Measurements from ENCODE around the gene C11orf97. TPM values are rescaled to one million over a fixed set of nuclear protein-coding genes. Genes with fewer than 3 reads are reported as not detected.

Gene C11orf97
- total RNA-seq, 1 experiment from 2014 or later, result not detected

- Mint-ChIP-seq H3K9me3 (peaks cover 0 to 5% of the 10 kb centered on the region in 2 experiments; a peak in 2 of 5 replicates), H3K36me3 (ENCODE audit: insufficient read depth in 1 of 3, low read depth in 3 of 3) (no peaks in the 10 kb centered on the region), H3K4me3 (no peak overlapping the region), H3K27ac (no peak overlapping the region), H3K4me1 (peaks cover 6 to 9% of the 10 kb centered on the region in 2 experiments; a peak in 3 of 4 replicates), H3K27me3 (ENCODE audit: low read depth) (peaks cover 54% of the 10 kb centered on the region)
- Histone ChIP-seq H2BK120ac (ENCODE audit: low read depth, low read length, poor library complexity, severe bottlenecking) (no peak overlapping the region), H3K14ac (ENCODE audit: insufficient read depth, low read length) (no peak overlapping the region), H2BK20ac (ENCODE audit: low read depth, low read length, poor library complexity, severe bottlenecking) (no peak overlapping the region), H4K8ac (replicated peaks; ENCODE audit: insufficient read length, low read depth, low read length) (no peak overlapping the region), H3K23me2 (ENCODE audit: insufficient read length, low read depth, low read length, poor library complexity, severe bottlenecking) (peaks cover 10% of the 10 kb centered on the region), H3K9ac (ENCODE audit: extremely low read depth, insufficient read length, low read length) (no peak overlapping the region), H3T11ph (ENCODE audit: low read length) (no peak overlapping the region), H2BK15ac (ENCODE audit: low read depth, low read length) (no peak overlapping the region), H3K56ac (ENCODE audit: insufficient read length, low read depth, low read length) (no peak overlapping the region), H3K79me2 (ENCODE audit: insufficient read depth, low read length) (peaks cover 1% of the 10 kb centered on the region; the same call in 1 of the 2 replicates), H4K5ac (ENCODE audit: insufficient read length, low read depth, low read length) (no peak overlapping the region), H2BK12ac (ENCODE audit: insufficient read length, low read depth, low read length) (no peak overlapping the region), H4K91ac (ENCODE audit: insufficient read length, low read depth, low read length) (no peak overlapping the region), H2BK5ac (ENCODE audit: insufficient read length, low read length) (no peak overlapping the region), H3K79me1 (ENCODE audit: insufficient read depth, low read depth, low read length, poor library complexity, severe bottlenecking) (no peaks in the 10 kb centered on the region), H2AFZ (ENCODE audit: low read length) (no peak overlapping the region), H3K23ac (ENCODE audit: insufficient read length, low read depth, low read length) (no peak overlapping the region), H2AK5ac (ENCODE audit: insufficient read length, low read length) (no peak overlapping the region), H3K4me2 (ENCODE audit: insufficient read depth, insufficient read length, low read length) (no peak overlapping the region), H4K20me1 (ENCODE audit: control insufficient read depth, insufficient read depth, insufficient read length) (no peaks in the 10 kb centered on the region), H3K9me3 (ENCODE audit: control insufficient read depth, low read depth, low read length) (no peaks in the 10 kb centered on the region), H3K18ac (ENCODE audit: insufficient read length, low read depth, low read length) (no peak overlapping the region), H3K4ac (ENCODE audit: low read depth, low read length) (no peak overlapping the region), H3K4me1 (ENCODE audit: insufficient read depth, low read length) (peaks cover 2% of the 10 kb centered on the region; the same call in 1 of the 2 replicates), H3K27ac (ENCODE audit: insufficient read length, low read depth, low read length) (no peak overlapping the region), H3K27me3 (ENCODE audit: insufficient read depth, low read length) (no peaks in the 10 kb centered on the region; the same call in none of the 2 replicates)
- no peak for TF ChIP-seq CTCF (conservative IDR thresholded peaks at IDR 0.05)
- DNase-seq, result no peak
- no CpG with 5 or more reads among the region's 2 CpGs for WGBS (ENCODE audit: extremely low coverage, insufficient read length, low lambda C conversion rate)
These were observed 3.1 kb downstream of the C11orf97 start for GRCh38 chr11:94515398-94515797.

Data from H9 (cell line).